GM23338 (cell line): Measurements from ENCODE around the gene GPR33.

Experiments
- CREB1 ChIP-seq: fragments of 250-450 bp; sonication (Bioruptor Pico); IDR thresholded peaks from 2 replicates; pipeline ENCODE4 v1.5.0; 2020; ENCODE audit warnings: low read depth, mild to moderate bottlenecking, moderate library complexity
- CTCF ChIP-seq, 2 experiments: fragments of 200-600 bp in 1 of 2; sonication (generic) in 1 of 2; conservative IDR thresholded peaks; 2 replicates each; pipeline versions ENCODE4 v1.5.1 to v1.6.1; 2016 to 2017; ENCODE audit warnings: antibody characterized with exemption in 2 of 2, low read depth in 2 of 2, mild to moderate bottlenecking in 2 of 2, moderate library complexity in 1 of 2
- EZH2 ChIP-seq: fragments of 200-600 bp; sonication (generic); IDR thresholded peaks from one replicate; pipeline ENCODE4 v1.8.0; 2017; ENCODE audit warnings: antibody characterized with exemption, mild to moderate bottlenecking, low read depth; ENCODE audit not compliant: unreplicated experiment
- EZH2phosphoT487 ChIP-seq: fragments of 200-600 bp; sonication (generic); IDR thresholded peaks from one replicate; pipeline ENCODE4 v1.8.1; 2018; ENCODE audit warnings: antibody characterized with exemption; ENCODE audit not compliant: unreplicated experiment
- JUNB ChIP-seq: IDR thresholded peaks from one replicate; pipeline ENCODE4 v1.6.1; 2016; ENCODE audit warnings: antibody characterized with exemption; ENCODE audit not compliant: unreplicated experiment
- POLR2AphosphoS5 ChIP-seq: IDR thresholded peaks from 2 replicates; pipeline ENCODE4 v1.6.1; 2016; ENCODE audit warnings: antibody characterized with exemption, low read depth
- REST ChIP-seq: IDR thresholded peaks from one replicate; pipeline ENCODE4 v1.6.1; 2018; ENCODE audit warnings: antibody characterized with exemption; ENCODE audit not compliant: unreplicated experiment
- STAT1 ChIP-seq: IDR thresholded peaks from one replicate; pipeline ENCODE4 v1.6.1; 2016; ENCODE audit warnings: antibody characterized with exemption; ENCODE audit not compliant: unreplicated experiment
- ZNF331 ChIP-seq: fragments of 250-450 bp; sonication (Bioruptor Pico); IDR thresholded peaks from 2 replicates; pipeline ENCODE4 v1.5.0; 2020; ENCODE audit warnings: low read depth, mild to moderate bottlenecking, moderate library complexity

GRCh38 chr14:31445703-31446102, 42.1 kb downstream of the GPR33 start:
- TF ChIP-seq EZH2 = no peak
- TF ChIP-seq CTCF (conservative IDR thresholded peaks at IDR 0.05; ENCODE audit: low read depth in 2 of 2) = no peak
- TF ChIP-seq REST = no peak
- no peak for TF ChIP-seq CREB1 (CRISPR knock-in tag)
- TF ChIP-seq POLR2AphosphoS5 = no peak
- TF ChIP-seq EZH2phosphoT487 = no peak
- TF ChIP-seq ZNF331 (CRISPR knock-in tag) = no peak
- no peak for TF ChIP-seq JUNB
- no peak for TF ChIP-seq STAT1
